IMR-90 (cell line): ENCODE results near the gene KRTAP19-8. TPM values are rescaled to one million over a fixed set of nuclear protein-coding genes. Genes with fewer than 3 reads are reported as not detected.

Experiments
- ATAC-seq: fragments of 200-7000 bp; cut with Tn5 transposase; 2 replicates; pipeline ENCODE4 v1.9.1; 2020; ENCODE audit warnings: low read depth, mild to moderate bottlenecking, moderate library complexity
- BruUV-seq: library from RNA; stranded (reverse); fragments of 400-500 nt; replicated peaks from 2 replicates; lab custom pipeline; 2021; lab: Mats Ljungman, UMichigan
- CTCF ChIA-PET: fragments of 300-600 bp; formaldehyde crosslinking; extraction: SDS; loops from one replicate; lab custom pipeline; 2021; ENCODE audit warnings: antibody characterized with exemption; lab: Yijun Ruan, JAX
- POLR2A ChIA-PET: fragments of 300-600 bp; sonication (Branson Sonifier 250); formaldehyde crosslinking; loops from one replicate; lab custom pipeline; 2022; ENCODE audit warnings: antibody characterized with exemption; ENCODE audit not compliant: unreplicated experiment; lab: Charles Lee
- DNase-seq: peaks from one replicate; pipeline ENCODE4 v3.0.0; 2013
- H2AFZ ChIP-seq: replicated peaks from 2 replicates; pipeline ENCODE3; 2013; ENCODE audit warnings: low read length, mild to moderate bottlenecking; ENCODE audit not compliant: poor library complexity
- H2AK5ac ChIP-seq: 2 replicates; pipeline ENCODE4 v1.6.1; 2013; ENCODE audit warnings: low read depth, low read length, inconsistent platforms
- H2AK9ac ChIP-seq: replicated peaks from 2 replicates; pipeline ENCODE3; 2013; ENCODE audit warnings: mild to moderate bottlenecking, low read depth, low read length, moderate library complexity; ENCODE audit not compliant: poor library complexity
- H2BK120ac ChIP-seq: 2 replicates; pipeline ENCODE4 v1.6.1; 2013; ENCODE audit warnings: low read depth, low read length, inconsistent platforms
- H2BK15ac ChIP-seq: 3 replicates; pipeline ENCODE4 v1.6.1; 2013; ENCODE audit warnings: low read depth, low read length, inconsistent platforms
- H2BK20ac ChIP-seq: 2 replicates; pipeline ENCODE4 v1.6.1; 2013; ENCODE audit warnings: low read depth, mild to moderate bottlenecking, inconsistent platforms, low read length, moderate library complexity
- H2BK5ac ChIP-seq: 2 replicates; pipeline ENCODE4 v1.6.1; 2013; ENCODE audit warnings: mild to moderate bottlenecking, low read depth, low read length, inconsistent platforms; ENCODE audit not compliant: poor library complexity, severe bottlenecking
- H3K14ac ChIP-seq: replicated peaks from 2 replicates; pipeline ENCODE4 v1.6.1; 2013; ENCODE audit warnings: low read depth, low read length, inconsistent platforms
- H3K18ac ChIP-seq: 2 replicates; pipeline ENCODE4 v1.6.1; 2013; ENCODE audit warnings: low read depth, low read length, control low read depth
- H3K23ac ChIP-seq: 2 replicates; pipeline ENCODE4 v1.6.1; 2013; ENCODE audit warnings: low read depth, low read length, inconsistent platforms
- H3K27ac ChIP-seq: 2 replicates; pipeline ENCODE4 v1.5.1; 2013; ENCODE audit warnings: mild to moderate bottlenecking, control low read depth, low read length; ENCODE audit not compliant: insufficient read depth
- H3K27me3 ChIP-seq: 2 replicates; pipeline ENCODE4 v1.6.1; 2013; ENCODE audit warnings: low read length; ENCODE audit not compliant: control insufficient read depth, insufficient read depth
- H3K36me3 ChIP-seq: 2 replicates; pipeline ENCODE4 v1.6.1; 2013; ENCODE audit warnings: low read length, mixed read lengths; ENCODE audit not compliant: control insufficient read depth, insufficient read depth
- H3K4ac ChIP-seq: 2 replicates; pipeline ENCODE4 v1.6.1; 2013; ENCODE audit warnings: low read depth, low read length, inconsistent platforms
- H3K4me1 ChIP-seq: 2 replicates; pipeline ENCODE4 v1.6.1; 2013; ENCODE audit warnings: low read length, mixed read lengths; ENCODE audit not compliant: control insufficient read depth, insufficient read depth
- H3K4me2 ChIP-seq: 2 replicates; pipeline ENCODE4 v1.6.1; 2013; ENCODE audit warnings: low read depth, mild to moderate bottlenecking, control low read depth, low read length, moderate library complexity
- H3K4me3 ChIP-seq: 2 replicates; pipeline ENCODE4 v1.5.1; 2013; ENCODE audit warnings: low read depth, mild to moderate bottlenecking, control low read depth, low read length, moderate library complexity; ENCODE audit not compliant: insufficient read depth
- H3K56ac ChIP-seq: 2 replicates; pipeline ENCODE4 v1.6.1; 2013; ENCODE audit warnings: low read length, inconsistent platforms; ENCODE audit not compliant: insufficient read depth; ENCODE audit errors: extremely low read depth
- H3K79me1 ChIP-seq, 2 experiments: 2 replicates each; pipeline ENCODE4 v1.6.1; 2013; ENCODE audit warnings: low read length in 2 of 2, inconsistent platforms in 1 of 2, low read depth in 1 of 2
- H3K9ac ChIP-seq: 2 replicates; pipeline ENCODE4 v1.6.1; 2013; ENCODE audit warnings: low read depth, low read length, control low read depth
- H3K9me1 ChIP-seq: 2 replicates; pipeline ENCODE4 v1.6.1; 2013; ENCODE audit warnings: low read length, inconsistent platforms; ENCODE audit not compliant: insufficient read depth
- H3K9me3 ChIP-seq: 2 replicates; pipeline ENCODE4 v1.6.1; 2013; ENCODE audit warnings: low read length; ENCODE audit not compliant: control insufficient read depth, insufficient read depth
- H4K20me1 ChIP-seq: 2 replicates; pipeline ENCODE4 v1.6.1; 2013; ENCODE audit warnings: low read length, inconsistent platforms; ENCODE audit not compliant: insufficient read depth
- H4K5ac ChIP-seq: 2 replicates; pipeline ENCODE4 v1.6.1; 2013; ENCODE audit warnings: mild to moderate bottlenecking, low read depth, low read length, control low read depth
- H4K8ac ChIP-seq, 2 experiments: 2 replicates each; pipeline ENCODE4 v1.6.1; 2013; ENCODE audit warnings: low read depth in 2 of 2, low read length in 2 of 2, control low read depth in 1 of 2, inconsistent platforms in 1 of 2
- H4K91ac ChIP-seq: 2 replicates; pipeline ENCODE4 v1.6.1; 2013; ENCODE audit warnings: low read depth, low read length, inconsistent platforms; ENCODE audit not compliant: insufficient read depth
- BHLHE40 ChIP-seq: fragments of 150-350 bp; IDR thresholded peaks from 2 replicates; pipeline ENCODE4 v1.6.1; 2016; ENCODE audit warnings: mild to moderate bottlenecking, low read depth, low read length
- CEBPB ChIP-seq: IDR thresholded peaks from 2 replicates; pipeline ENCODE4 v1.6.1; 2012; ENCODE audit warnings: low read depth, low read length, improper control_type of control experiment
- CTCF ChIP-seq: conservative IDR thresholded peaks from 2 replicates; pipeline ENCODE4 v1.5.1; 2012; ENCODE audit warnings: mild to moderate bottlenecking, low read depth, low read length, improper control_type of control experiment
- ELK1 ChIP-seq: fragments of 150-350 bp; IDR thresholded peaks from 2 replicates; pipeline ENCODE4 v1.6.1; 2016; ENCODE audit warnings: low read depth, mild to moderate bottlenecking, low read length, moderate library complexity, borderline replicate concordance
- FOS ChIP-seq: fragments of 150-350 bp; IDR thresholded peaks from 2 replicates; pipeline ENCODE4 v1.6.1; 2016; ENCODE audit warnings: low read depth, low read length
- MAFK ChIP-seq: IDR thresholded peaks from 2 replicates; pipeline ENCODE4 v1.6.1; 2012; ENCODE audit warnings: low read depth, low read length, improper control_type of control experiment
- MAZ ChIP-seq: IDR thresholded peaks from 2 replicates; pipeline ENCODE4 v1.6.1; 2012; ENCODE audit warnings: low read depth, mild to moderate bottlenecking, low read length, improper control_type of control experiment, moderate library complexity, borderline replicate concordance
- RAD21 ChIP-seq: IDR thresholded peaks from 2 replicates; pipeline ENCODE4 v1.6.1; 2012; ENCODE audit warnings: low read length, improper control_type of control experiment
- WGBS, 2 experiments: methylation state at CpG; one replicate each; pipeline versions ENCODE4 v1.1.5 to v1.1.7; 2013; ENCODE audit warnings: missing lambda C conversion rate in 2 of 2; ENCODE audit not compliant: insufficient read length in 1 of 2; ENCODE audit errors: extremely low coverage in 2 of 2; 5-methylcytosine and 5-hydroxymethylcytosine counted together
- dilution Hi-C: fragments of 300-500 bp; cut with HindIII; formaldehyde crosslinking; loops from one replicate; pipeline ENCODE4 v1.14.3; 2018; ENCODE audit warnings: low sequenced_read_pairs; ENCODE audit not compliant: unreplicated experiment
- in situ Hi-C: fragments of 300-500 bp; cut with MboI; formaldehyde crosslinking; loops from 3 replicates; pipeline ENCODE4 v1.14.3; 2019; ENCODE audit warnings: low sequenced_read_pairs, inconsistent platforms, mixed read lengths
- intact Hi-C: fragments of 100-400 bp; cut with micrococcal nuclease; formaldehyde crosslinking; loops from 2 replicates; pipeline ENCODE4 v1.10.0; 2022
- polyA plus RNA-seq, 3 experiments: library from polyadenylated mRNA; depleted of rRNA; stranded (reverse); fragments of >200 nt; gene quantifications; 2 replicates each; pipeline ENCODE4 v1.2.3, GENCODE V29; 2012; ENCODE audit warnings: low replicate concordance in 1 of 3
- total RNA-seq: library from RNA; depleted of rRNA; stranded (reverse); fragments of >200 nt; gene quantifications from 2 replicates; pipeline ENCODE4 v1.2.3, GENCODE V29; 2012

Gene KRTAP19-8
- total and polyA plus RNA-seq, 2 of the 4 experiments (the other 2 are of a cell fraction) = not detected

DNA sequence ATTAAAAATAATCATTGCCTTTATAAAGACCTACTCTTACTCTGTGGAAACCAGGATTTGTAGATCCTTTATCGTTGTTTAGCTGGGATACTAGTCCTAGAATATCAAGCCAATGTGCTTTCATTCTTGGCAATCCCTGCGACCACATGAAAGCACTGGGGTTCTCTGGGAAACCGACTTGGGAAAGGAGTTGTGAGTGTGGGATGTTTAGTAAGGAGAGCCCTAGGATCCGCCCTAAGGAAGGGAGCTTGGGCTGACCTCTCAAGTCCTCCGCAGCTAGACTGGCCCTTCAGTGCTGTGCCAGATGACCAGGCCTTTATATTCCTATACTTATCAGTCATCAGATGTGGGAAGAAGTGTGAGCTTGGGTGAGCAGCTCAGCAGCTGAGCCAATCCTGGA, 5.2 kb upstream of the KRTAP19-8 start:
- POLR2A ChIA-PET = no interaction called here
- CTCF ChIA-PET = interaction anchor here (1.4 kb wide), 1 partner anchor 8 kb away, joined by 6 read pairs; no protein-coding TSS in a partner anchor
- Histone ChIP-seq H2AK5ac (no peak overlapping the region), H2BK20ac (no peak overlapping the region), H4K20me1 (no peaks in the 10 kb centered on the region), H4K5ac (no peak overlapping the region), H3K4me3 (no peak overlapping the region), H3K9me1 (no peaks in the 10 kb centered on the region), H3K36me3 (no peaks in the 10 kb centered on the region), H3K27ac (no peak overlapping the region), H2BK5ac (no peak overlapping the region), H2AK9ac (no peak overlapping the region), H2BK120ac (no peak overlapping the region), H2AFZ (no peak overlapping the region), H3K18ac (no peak overlapping the region), H4K8ac (no peak overlapping the region), H4K91ac (no peak overlapping the region), H3K9me3 (peaks cover 4% of the 10 kb centered on the region; the same call in 1 of the 2 replicates), H3K27me3 (no peaks in the 10 kb centered on the region), H3K14ac (no peak overlapping the region), H3K4me2 (no peak overlapping the region), H3K56ac (no peak overlapping the region), H3K9ac (no peak overlapping the region), H2BK15ac (no peak overlapping the region), H3K4me1 (no peaks in the 10 kb centered on the region), H3K23ac (no peak overlapping the region), H3K4ac (no peak overlapping the region), H3K79me1 (no peaks in the 10 kb centered on the region)
- TF ChIP-seq MAFK (no peak), MAZ (no peak), ELK1 (no peak), BHLHE40 (no peak), RAD21 (no peak), CTCF (no peak), FOS (no peak), CEBPB (no peak)
- no TSS peak for BruUV-seq
- no peak for DNase-seq
- intact Hi-C loops (no loop called here), dilution Hi-C loops (no loop called here), in situ Hi-C loops (no loop called here)
- no CpG with 5 or more reads among the region's 5 CpGs for WGBS, 2 experiments
- no peak for ATAC-seq
